NCI-H1436 (cell line): ENCODE data around the gene ADGRB3.
A peak's percentile ranks its signal among the peaks of the same experiment; 100 is the strongest.

Experiments used
- DNase-seq: peaks from one replicate; lab custom pipeline; 2025; lab: John Stamatoyannopoulos, UW

ADGRB3 gene

DNA sequence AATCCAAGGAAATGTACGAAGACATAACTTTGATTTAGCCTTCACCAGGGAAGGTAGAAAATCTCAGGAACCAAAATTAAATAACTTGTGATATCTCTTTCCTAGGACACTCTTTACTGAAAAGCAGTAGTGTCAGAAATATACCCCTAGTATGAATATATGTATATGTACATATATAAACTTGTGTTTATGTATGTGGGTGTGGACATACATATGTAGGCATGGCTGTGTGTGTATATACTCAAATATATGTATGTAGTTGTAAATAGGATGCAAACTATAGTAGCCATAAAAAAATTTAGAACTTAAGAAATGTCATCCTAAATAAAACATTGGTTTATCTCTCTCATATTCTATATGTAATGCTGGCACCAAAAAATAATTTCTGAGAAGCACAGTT is 500.8 kb downstream of the ADGRB3 start:
- DNase-seq = no peak

DNA sequence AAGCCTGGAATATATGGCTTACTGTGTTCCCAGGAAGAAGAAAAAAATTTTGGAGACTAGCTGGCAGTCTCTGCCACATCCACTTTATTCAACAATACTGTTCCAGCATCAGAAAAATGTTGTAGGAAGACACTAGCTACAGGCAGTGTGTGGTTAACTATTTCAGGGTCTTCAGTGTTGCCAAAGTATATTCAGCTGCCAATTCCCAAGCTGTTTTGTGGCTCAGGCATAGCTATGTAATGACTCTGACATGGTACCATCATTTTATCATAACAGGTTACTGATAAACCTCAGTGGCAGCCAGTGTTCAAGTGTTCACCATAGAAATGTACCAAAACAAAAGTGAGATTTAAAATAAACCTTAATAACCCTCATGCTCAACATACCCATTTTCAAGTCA is 503.1 kb downstream of the ADGRB3 start:
- no peak for DNase-seq

DNA sequence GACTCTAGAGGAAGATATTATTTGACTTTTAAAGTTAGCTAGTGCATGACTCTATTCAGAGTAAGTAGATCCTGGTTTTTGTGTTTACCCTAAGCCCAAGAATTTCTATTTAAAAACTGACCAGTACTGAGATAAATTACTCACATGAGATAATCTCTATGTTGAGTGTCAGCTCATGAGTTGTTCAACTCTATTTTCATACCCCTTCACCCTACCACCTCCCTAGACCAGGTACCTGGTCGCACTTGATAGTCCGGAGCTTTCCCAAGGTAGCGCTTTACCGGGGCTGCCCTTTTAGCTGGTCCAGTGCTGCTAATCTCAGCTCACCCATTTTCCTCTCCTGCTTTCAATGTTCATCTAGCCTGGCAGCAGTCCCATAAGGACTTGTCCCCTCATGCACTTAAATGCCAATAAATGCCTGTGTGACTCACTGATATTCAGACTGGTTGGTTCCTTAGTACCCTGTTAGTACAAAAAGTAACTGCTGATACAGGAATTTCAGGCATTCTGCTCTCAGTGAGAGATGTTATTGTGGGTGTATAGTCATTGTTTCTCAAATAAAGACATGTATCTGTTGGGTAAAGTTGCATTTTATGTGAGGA is 503.9 kb downstream of the ADGRB3 start:
- no peak for DNase-seq

DNA sequence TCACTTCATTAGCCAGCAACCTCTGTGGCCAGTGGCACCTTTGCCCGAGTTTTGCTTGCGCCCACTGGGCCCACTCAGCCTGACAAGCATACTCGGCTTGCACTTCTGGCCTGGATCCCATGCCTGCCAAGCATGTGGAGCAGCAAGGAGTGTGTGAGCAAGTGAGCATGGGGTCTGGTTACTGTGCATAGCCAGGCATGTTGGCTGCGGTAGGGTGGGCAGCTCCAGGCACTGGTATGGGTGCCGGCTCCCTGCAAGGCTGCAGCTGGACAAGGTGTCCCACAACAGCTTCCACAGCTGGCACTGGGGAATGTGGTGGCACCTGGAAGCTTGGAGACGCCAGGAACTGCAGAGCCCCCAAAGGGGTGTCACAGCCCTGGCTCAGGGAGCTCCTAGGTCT is 510.0 kb downstream of the ADGRB3 start:
- DNase-seq = no peak

DNA sequence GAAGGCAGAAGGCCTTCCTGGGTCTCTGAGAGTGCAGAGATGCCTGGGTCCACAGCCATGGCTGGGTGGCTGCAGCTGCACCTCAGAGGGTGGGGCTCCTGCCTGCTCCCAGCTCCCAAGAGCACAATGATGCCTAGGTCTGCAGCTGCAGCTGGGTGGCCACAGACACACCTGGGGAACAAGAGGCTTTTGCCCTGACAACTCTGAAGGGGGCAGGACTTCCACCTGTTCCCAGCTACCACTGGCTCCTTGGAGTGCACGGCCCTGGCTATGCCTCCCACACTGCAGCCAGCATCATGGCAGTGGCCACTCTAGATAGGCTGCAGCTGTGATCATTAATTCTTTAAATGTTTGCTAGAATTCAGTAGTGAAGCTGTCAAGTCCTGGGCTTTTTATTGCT is 511.3 kb downstream of the ADGRB3 start:
- DNase-seq = no peak

DNA sequence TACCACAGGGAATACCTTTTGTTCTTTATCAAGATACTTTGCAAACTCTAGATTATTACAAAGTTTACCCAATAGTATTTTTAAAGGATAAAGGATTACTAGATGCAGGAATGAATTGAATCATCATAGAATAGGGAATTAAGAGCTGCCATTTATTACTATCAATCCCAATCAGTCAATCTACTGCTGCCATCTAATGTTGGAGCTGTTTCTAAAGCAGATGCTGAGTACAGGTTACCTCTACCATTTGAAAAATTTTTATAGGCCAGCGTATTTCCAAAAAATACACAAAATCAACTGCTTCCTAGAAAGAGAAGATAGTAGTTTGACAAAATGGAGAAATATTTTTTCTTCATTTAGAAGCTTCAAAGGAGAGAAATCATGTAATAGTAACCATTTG is 520.4 kb downstream of the ADGRB3 start:
- DNase-seq = no peak

DNA sequence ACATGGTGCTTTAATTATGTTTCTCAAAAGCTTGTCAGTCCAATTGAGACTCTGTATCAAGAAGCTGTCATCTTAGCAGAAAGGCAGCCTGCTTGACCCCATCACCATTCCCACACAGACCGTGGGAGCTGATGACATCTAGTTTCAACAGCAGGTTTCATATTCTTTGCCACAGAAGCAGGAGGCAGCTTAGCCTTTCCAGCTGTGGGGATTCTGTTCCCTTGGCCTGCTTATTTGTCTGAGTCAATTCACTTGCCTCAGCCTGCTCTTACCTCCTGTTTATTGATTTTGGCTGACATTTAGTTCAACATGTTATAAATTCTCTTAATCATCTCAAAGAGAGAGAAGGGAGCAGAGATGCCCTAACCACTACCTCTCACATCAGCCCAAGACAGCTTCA is 527.7 kb downstream of the ADGRB3 start:
- no peak for DNase-seq

DNA sequence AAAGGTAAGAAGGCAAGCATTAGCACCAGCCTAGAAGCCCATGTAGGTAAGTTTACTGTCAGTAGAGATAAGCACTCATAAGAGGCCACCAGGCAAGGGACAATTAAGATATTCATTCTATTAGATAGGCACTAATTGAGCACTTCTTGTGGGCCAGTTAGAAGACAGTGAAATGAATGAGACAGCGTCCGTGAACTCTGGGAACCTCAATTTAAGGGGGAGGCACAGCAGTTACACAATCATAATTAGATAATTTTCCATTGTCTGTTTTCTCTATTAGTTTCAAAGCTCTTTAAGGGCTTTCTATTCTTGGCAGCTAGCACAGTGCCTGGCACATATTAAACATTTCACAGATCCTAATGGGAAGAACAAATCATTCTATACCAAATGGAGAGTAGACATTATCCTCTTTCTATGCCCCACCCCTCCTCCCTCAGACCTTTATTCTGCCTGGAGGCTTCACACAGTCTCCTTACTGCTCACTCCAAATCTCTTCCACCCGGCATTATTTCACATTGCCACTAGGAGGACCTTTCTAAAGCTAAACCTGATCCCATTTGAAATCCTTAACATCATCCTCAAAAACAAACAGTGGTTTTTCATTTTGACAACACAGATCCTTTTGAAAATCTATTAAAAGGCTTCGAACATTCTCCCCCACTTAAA is 529.6 kb downstream of the ADGRB3 start:
- DNase-seq = peak; percentile 29

DNA sequence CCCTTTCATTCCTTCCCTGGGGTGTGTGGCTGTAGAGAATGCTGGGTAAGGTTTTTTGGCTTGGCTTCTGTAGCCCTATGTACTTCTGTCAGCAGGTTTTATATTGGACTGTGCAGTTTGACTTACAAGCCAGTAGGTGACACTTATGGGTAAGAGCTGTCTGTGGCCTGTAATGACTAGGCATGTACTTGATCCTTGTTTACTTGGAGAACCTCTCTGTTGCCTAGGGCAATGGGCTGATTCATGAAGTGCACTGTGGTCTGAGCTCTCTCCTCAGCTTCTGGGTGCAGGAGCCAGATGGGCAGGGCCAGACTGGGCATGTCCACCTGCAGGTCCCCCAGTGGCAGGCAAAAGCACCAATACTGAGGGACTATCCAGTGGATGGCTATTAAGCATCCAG is 544.6 kb downstream of the ADGRB3 start:
- DNase-seq = no peak

DNA sequence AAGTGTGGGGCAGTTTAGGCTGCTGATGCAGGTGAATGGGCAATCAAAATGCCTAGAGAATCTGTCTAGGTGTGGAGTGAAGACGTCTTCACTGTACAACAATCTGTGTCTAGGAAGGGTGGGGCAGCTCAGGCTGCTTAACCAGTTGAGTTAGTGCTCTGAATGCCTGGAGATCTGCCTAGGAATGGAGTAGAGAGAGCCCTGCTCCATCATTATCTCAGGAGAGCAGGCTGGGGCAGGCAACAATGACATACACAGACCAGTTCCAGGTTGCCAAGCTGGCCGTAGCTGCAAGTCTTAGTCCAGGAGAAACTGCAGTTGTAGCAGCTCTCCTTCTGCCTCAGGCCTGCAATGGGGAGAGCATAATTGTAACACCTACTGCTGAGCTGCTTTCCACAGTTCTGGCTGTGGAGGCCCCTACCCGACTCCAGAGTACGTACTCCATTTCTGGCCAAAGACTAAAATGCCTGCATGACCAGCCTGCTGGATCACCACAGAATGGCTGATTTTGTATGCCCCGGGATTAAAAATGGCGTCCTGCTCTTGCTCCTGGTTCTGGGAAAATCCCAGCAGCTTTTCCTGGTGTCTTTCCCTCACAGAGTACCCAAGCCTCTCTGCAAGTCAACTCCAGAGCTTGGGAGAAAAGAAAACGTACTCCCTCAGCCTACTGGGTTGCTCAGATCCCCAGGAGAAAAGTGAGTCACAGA is 545.4 kb downstream of the ADGRB3 start:
- no peak for DNase-seq

DNA sequence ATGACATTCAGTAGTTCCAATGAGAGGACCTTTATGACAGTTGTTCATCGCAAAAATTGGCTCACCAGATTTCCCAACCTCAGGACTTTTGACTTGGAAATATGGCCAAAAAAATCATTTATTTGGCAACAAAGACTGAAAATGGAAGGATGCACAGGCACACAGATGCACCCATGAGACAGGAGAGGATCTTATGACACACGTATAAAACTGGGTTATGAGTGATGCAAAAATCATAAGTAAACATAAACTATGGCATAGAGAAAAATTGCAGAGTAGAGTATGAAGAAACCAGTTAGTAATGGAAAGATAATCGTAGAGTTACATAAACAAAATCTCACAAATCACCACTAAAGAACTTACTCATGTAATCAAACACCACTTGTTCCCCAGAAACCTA is 546.9 kb downstream of the ADGRB3 start:
- DNase-seq = no peak

DNA sequence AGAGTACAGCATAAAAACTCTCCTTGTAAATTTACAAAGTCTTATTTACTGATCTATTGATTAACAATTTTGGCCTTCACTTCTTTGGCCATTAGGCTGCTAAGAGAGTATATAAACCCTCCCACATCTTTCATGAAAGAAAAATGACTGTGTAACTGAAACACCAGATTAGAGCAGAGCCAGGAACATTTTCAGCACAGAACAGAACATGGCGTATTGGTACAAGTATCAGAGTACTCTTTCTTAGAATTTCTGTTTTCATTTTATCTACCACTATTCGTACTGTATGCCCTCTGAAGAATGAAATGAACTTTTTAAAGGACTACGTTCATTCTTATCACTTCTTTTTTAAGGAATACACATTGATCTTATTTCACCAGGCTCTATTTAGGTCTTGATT is 550.2 kb downstream of the ADGRB3 start:
- DNase-seq = no peak

DNA sequence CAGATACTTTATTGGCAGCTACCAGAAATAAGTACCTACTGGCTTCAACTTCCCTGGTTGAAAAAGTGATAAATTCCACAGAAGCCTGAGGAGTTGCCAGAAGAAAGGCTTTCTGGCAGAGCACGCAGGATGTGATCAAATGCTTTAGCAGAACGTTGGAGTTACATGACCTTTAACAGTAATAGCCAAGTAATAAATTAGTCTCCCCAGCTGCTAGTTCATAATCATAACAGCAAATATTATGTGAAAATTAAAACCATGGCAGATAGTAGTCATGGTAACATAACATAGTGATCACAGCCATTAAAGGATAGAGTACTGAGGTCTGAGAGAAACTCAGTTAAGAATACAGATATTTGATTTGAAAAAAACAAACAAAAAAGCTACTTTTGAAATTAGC is 567.7 kb downstream of the ADGRB3 start:
- no peak for DNase-seq

DNA sequence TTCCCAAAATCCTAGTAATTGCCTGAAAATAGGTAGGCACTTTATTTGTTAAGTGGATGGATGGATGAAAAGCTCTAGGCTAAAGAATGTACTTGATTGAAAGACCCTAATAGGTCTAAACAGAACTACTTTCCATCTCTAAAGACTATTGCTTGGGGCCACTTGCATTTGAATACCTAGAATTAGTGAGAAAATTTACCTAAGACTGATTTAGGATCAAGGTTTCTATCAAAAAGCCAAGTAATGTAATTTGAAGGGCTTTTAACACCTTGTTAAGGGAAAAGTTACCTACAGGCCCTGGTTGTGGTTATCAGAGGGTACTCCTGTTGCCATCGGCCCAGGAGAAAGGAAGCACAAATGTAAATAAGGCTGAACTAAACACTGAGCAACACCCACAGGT is 581.0 kb downstream of the ADGRB3 start:
- DNase-seq = no peak

DNA sequence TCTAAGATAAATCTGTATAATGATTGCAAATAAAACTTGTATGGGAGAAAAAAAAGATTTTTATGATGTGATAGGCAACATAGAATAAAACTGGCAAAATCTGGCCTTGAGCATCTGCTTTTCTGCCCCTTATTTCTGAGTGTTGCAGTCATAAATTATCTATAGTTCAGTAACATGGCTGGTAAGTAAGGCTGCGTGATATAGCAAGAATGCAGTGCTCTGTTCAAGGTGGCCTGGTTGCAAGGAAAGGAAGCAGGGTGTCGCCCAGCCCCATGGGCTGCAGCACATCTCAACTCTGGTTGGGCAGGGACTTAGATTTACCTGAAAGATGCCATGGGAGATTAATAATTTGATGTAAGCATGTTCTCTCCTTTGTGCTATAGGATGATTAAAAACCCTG is 582.3 kb downstream of the ADGRB3 start:
- no peak for DNase-seq

DNA sequence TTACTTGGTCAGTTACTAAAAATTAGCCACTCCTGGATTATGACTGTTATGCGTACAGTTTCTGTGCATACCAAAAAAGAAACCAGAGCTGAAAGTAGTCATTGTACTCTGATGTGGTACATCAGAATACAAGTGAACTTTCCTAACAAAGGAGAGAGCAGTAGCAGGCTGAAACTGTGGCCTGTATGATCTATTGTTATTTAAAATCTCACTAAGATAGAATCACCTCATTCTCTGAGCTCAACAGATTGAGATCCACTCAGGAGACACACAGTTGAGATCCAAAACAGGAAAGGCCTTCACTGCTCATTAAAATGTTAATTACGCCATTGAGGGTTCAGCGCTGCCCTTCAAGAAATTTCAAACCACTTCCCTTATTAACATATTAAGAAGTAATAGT is 585.3 kb downstream of the ADGRB3 start:
- no peak for DNase-seq

DNA sequence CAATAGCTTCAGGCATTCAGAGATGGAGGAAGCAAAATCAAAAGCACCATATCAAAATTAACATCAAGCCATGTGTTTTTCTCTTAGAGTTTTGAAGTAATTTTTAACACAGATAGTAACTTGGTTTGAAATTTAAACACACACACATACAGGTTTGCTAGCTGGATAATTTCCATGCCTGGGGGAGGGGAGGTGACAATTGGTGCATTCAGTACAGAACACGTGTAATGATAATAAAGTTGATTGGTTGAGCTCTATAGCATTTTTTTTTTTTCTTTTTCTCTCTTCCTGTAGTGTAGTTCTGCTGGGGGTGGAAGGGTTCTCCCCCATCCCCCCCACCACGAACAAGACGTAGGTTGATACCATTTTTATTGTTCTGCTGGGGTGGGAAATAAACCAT is 596.9 kb downstream of the ADGRB3 start:
- DNase-seq = no peak

DNA sequence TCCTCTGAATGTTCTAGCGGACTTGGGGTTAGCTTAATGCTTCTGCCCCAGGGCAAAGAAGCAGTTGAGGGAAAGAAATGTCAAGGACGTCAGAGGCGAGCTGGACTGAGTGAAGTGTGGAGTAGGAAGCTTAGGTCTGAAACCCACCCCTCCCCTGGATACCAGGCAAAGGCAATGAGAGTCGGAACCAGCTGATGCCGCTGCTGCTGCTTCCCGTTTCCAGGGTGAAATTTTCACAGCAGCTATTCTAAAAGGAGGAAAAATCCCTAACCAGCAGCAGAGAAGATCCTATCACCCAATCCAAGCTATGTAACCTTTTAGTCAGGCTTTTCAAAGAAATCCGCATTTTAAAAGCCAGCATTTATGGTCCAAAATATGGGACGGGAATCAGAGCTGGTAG is 597.4 kb downstream of the ADGRB3 start:
- no peak for DNase-seq

DNA sequence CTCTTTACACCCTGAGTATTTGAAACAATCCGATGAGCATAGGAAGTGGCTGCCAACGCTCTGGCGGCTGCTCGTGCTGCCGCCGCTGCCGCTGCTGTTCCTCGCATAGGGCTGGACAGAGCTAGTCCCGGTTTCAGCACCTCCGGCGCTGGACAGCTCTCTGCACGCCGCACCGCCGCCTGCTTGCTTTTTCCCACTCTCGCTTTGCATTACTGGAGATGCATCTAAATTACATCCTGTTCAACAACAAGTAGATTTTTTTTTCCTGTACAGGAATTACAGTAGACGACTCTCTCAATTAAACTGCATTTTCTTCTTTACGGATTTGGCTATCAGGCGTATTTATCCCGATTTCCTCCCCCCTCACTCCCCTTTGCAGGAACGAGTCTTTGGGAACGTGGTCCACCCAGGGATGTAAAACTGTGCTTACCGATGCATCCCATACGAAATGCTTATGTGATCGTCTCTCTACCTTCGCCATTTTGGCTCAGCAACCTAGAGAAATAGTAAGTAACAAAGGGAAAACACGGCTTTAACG is 597.9 kb downstream of the ADGRB3 start:
- DNase-seq = no peak

DNA sequence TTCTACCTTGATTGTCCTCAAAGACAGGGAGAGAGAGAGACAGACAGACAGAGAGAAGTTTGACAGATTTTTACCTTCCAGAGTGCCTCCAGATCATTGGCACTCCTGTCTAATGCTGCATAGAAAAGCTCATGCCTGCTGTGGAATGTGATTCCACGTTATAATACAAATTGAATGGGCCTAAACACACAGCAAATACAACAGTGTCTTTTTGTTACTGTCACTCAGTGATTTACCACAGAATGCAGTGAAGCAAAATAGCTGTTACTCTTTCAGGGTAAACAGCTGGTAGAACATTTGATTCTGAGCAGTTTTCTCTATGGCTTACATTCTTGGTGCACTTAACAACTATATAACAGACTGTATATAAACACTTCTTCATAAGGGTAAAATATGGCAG is 603.0 kb downstream of the ADGRB3 start:
- no peak for DNase-seq

DNA sequence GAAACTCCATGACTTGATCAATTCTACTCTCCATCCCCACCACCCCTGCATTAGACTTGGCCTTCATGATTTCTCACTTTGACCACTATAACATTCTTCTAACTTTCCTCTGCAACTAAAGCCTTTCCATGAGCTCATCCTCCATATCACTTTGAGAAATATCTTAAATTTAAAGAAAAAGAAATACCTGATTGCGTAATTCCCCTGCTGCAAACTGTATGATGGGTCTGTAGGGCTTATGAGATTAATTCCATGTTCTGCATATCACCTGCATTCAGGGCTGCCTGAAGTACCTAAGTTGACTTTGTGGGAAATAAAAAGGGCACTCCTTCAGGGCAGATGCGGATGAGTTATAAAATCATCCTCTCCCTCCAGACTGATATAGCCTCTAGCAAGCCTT is 611.9 kb downstream of the ADGRB3 start:
- no peak for DNase-seq

DNA sequence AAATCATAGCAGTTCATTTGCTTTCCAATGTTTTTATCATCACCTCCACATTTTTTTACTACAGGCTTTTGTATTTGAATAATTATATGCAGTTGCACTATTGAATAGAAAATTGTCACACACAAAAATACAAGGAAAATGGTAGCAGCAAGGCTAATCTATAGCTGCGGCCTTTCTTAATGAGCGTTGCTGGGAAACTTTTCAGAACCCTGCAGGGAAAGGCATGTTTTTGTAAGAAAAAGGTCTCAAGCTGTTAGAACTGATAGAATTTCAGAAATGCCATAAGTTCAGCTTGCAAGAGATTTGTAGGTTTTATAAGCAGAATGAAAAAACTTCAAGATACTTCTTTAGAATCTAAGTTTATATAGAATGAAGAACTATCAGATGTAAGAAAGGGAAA is 625.9 kb downstream of the ADGRB3 start:
- DNase-seq = no peak

DNA sequence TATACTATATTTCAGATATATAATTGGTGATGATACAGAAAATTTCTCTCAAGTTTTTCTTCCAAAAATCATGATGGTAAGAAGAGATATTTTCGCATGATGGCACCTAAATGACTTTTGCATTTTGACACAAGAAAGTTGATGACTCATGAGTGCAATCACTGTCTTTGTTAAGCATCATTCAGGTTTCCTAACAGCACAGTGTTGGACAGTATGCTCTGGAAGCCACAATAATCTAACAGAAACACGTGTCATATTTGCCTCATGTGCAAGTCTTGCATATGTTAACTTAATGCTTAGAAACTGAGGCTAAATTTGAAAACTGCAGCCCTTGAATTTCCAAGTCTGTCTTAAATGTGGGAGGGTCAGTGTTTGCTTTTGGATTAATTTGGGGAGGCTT is 628.2 kb downstream of the ADGRB3 start:
- DNase-seq = no peak
